ENCODE data around the gene FYN. TPM values are rescaled to one million over a fixed set of nuclear protein-coding genes. Genes with fewer than 3 reads are reported as not detected.
A peak's percentile ranks its signal among the peaks of the same experiment; 100 is the strongest.

FYN gene
- total RNA-seq, 4 donors from 2014 or later, result 143 to 219 (median 165) TPM

DNA sequence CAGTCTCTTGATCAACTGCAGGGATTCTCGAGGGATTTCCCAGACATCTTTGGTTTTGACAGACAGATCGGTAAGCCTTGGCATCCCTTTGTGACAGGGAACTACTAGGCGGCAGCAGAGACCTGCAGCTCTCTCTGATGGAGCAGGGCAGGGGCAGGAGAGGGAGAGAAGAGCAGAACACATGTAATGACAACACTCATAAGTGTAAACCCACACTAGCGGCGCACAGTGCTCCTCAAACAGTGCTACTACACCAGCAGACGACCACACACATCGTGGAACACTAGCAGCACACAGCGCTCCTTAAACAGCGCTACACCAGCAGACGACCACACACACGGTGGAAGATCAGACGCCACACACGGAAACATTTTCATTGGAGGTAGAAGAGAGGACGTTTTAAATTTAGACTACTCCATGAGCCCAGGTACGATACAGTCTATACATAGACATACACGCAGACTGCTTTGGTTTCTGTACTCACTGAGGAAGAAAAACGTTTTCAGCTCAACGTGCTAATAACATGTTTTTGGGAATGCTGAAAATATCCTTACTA lies 173.0 kb downstream of the FYN start:
- DNase-seq (ENCODE audit: low spot score in 2 of 2), result no peak
- H3K36me3 ChIP-seq, result peaks cover 0 to 46% (median 6%) of the 10 kb centered on the region in 3 donors
- TF ChIP-seq, protein P1, sequence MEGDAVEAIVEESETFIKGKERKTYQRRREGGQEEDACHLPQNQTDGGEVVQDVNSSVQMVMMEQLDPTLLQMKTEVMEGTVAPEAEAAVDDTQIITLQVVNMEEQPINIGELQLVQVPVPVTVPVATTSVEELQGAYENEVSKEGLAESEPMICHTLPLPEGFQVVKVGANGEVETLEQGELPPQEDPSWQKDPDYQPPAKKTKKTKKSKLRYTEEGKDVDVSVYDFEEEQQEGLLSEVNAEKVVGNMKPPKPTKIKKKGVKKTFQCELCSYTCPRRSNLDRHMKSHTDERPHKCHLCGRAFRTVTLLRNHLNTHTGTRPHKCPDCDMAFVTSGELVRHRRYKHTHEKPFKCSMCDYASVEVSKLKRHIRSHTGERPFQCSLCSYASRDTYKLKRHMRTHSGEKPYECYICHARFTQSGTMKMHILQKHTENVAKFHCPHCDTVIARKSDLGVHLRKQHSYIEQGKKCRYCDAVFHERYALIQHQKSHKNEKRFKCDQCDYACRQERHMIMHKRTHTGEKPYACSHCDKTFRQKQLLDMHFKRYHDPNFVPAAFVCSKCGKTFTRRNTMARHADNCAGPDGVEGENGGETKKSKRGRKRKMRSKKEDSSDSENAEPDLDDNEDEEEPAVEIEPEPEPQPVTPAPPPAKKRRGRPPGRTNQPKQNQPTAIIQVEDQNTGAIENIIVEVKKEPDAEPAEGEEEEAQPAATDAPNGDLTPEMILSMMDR (IDR thresholded peaks at IDR 0.05), result no peak
- TF ChIP-seq EP300 (IDR thresholded peaks at IDR 0.05) (no peak), POLR2A (IDR thresholded peaks at IDR 0.05) (no peak)
- no peaks in the 10 kb centered on the region for H3K9me3 ChIP-seq
- no peaks in the 10 kb centered on the region for H3K27me3 ChIP-seq
- no peak overlapping the region for H3K27ac ChIP-seq
- no peak overlapping the region for H3K4me3 ChIP-seq
- 81 to 83% methylated on average over 18 of the region's 18 CpGs for WGBS, 2 donors
- peaks cover 0 to 10% (median 5%) of the 10 kb centered on the region in 4 donors for H3K4me1 ChIP-seq

DNA sequence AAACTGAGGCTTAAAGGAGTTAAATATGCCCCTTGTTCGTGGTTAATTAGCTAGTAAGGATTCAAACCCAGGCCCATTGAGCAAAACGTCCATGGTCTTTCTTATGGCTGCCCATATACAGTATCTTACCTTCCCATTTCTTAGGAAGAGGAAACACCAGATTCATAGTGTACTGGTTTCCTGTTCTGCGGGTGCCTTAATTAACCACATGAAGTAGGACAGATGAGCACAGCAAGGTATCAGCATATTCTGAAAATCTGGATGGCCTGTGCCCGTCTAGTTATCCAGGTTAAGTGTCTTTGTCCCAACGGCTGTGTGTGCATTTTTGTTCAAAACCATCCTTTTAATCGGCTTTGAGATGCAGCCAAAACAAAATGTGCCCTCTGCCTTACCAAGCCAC lies 174.1 kb downstream of the FYN start:
- peaks cover 0 to 11% (median 5%) of the 10 kb centered on the region in 4 donors for H3K4me1 ChIP-seq
- TF ChIP-seq POLR2A (IDR thresholded peaks at IDR 0.05) (no peak), EP300 (IDR thresholded peaks at IDR 0.05) (no peak)
- TF ChIP-seq, protein P1 (IDR thresholded peaks at IDR 0.05), result no peak
- no peak for DNase-seq (ENCODE audit: low spot score in 2 of 2)
- peaks cover 0 to 45% (median 10%) of the 10 kb centered on the region in 3 donors for H3K36me3 ChIP-seq
- H3K27me3 ChIP-seq, result no peaks in the 10 kb centered on the region
- H3K9me3 ChIP-seq, result no peaks in the 10 kb centered on the region
- 85 to 93% methylated on average over 6 of the region's 6 CpGs for WGBS, 2 donors
- H3K27ac ChIP-seq, result no peak overlapping the region
- H3K4me3 ChIP-seq, result no peak overlapping the region

DNA sequence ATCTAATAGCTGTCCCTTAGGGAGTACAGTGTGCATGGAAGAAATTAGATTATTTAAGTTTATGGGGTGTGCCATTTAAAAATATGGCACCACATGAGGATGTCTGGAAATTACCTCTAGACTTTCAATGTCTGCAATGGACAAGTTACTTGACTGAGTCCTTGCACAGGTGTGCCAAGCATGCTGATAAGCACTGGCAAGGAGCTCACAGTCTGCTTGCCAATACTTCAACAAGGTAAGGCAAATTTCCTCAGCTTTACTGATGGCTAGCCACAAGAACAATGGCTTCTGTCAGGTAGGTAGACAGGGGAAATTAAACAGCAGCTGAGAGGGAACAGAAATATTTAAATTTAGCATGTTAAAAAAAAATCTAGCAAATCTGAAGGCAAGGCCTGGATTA lies 176.4 kb downstream of the FYN start:
- Histone ChIP-seq H3K27ac (no peak overlapping the region), H3K9me3 (no peaks in the 10 kb centered on the region), H3K27me3 (no peaks in the 10 kb centered on the region), H3K4me1 (peaks cover 0 to 21% (median 5%) of the 10 kb centered on the region in 4 donors), H3K36me3 (peaks cover 0 to 52% (median 19%) of the 10 kb centered on the region in 3 donors), H3K4me3 (no peak overlapping the region)
- DNase-seq (ENCODE audit: low spot score in 2 of 2), result no peak
- TF ChIP-seq, protein P1 (IDR thresholded peaks at IDR 0.05), result no peak
- TF ChIP-seq EP300 (IDR thresholded peaks at IDR 0.05) (no peak), POLR2A (IDR thresholded peaks at IDR 0.05) (no peak)

DNA sequence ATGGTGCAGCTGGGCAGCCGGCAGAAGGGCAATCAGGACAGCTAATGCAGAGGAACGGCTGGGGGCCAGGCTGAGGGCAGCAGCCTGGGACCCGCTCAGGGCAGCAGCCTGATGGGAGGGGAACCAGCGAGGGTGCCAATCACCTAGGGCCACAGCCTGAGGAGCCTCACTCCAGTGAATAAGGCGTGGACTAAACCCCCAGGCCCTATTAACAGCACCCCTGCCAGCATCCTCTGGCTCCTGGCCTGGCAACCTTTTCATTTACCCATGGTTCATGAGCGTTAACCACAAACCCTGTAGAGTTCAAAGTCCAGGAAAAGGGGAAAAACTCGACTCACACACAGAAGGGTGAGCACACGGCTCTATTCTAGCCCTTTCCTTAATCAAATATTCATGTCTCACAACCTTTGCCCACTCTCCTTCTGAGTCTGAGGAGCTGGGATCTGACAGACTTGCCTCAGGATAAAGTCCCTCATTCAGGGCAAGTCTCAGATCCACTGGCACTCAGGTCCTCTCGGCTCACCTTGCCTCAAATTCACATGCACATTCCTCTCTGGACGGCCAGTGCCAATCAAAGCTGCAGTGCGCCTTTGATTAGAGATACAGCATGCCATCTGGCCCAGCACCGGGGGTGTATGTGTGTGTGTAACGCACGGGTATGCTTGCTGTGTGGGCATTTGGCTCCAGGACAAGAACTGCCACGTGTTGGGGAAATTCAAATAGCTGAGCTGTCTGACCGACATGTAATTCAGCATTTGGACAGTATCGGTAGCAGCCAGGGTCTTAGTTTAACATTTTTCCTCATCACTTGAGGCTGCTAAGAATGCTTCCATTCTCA lies 180.7 kb downstream of the FYN start:
- WGBS, 2 donors, result 64 to 76% methylated on average over 17 of the region's 17 CpGs
- peak overlapping the region in 1 of 4 donors; percentile 42 for H3K27ac ChIP-seq

More for the DNA sequence above, 180.7 kb downstream of the FYN start:
- DNase-seq (ENCODE audit: low spot score in 2 of 2), result no peak
- no peaks in the 10 kb centered on the region for H3K27me3 ChIP-seq
- TF ChIP-seq, protein P1 (IDR thresholded peaks at IDR 0.05), result no peak
- TF ChIP-seq POLR2A (IDR thresholded peaks at IDR 0.05) (no peak), EP300 (IDR thresholded peaks at IDR 0.05) (no peak)
- H3K9me3 ChIP-seq, result no peaks in the 10 kb centered on the region
- peaks cover 0 to 55% (median 18%) of the 10 kb centered on the region in 3 donors for H3K36me3 ChIP-seq
- no peak overlapping the region for H3K4me3 ChIP-seq
- peaks cover 0 to 18% (median 5%) of the 10 kb centered on the region in 4 donors for H3K4me1 ChIP-seq

Data from tibial nerve (tissue), 4 donors.